ENCODE results near the gene ATP6V0B.

Gene ATP6V0B

DNA sequence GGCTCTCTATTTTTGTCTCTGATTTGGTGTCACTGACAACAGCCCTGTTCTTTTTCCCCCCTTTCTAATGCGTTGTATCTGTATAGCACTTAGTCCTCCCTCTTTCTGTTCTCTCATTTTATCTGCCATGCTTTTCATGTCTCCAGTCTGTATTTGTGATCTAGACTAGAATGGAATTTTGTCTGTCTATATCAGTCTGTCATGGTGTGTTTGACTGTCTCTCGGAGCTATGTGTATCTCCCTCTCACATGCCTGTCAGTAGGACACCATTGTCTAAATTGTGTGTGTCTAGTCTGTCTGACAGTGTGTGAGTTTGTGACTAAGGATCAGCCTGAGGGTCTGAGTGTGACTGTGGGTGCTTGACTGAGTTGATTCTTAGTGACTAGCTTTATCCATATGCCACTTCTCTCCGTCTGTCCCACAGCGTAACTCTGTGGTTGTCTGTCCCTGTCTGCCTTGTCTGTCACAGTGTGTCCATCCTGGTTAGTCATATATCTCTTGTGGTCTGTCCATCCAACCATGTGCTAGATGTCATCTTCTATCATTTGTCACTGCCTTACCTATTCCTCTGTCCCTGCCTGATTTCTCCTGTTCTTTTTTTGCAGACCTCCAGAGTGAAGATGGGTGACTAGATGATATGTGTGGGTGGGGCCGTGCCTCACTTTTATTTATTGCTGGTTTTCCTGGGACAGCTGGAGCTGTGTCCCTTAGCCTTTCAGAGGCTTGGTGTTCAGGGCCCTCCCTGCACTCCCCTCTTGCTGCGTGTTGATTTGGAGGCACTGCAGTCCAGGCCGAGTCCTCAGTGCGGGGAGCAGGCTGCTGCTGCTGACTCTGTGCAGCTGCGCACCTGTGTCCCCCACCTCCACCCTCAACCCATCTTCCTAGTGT lies 2.9 kb downstream of the ATP6V0B start:
- Mint-ChIP-seq H3K27me3 (no peaks in the 10 kb centered on the region), H3K36me3 (ENCODE audit: insufficient read depth) (peaks cover 14% of the 10 kb centered on the region), H3K4me3 (peak overlapping the region; percentile 89), H3K4me1 (peaks cover 38% of the 10 kb centered on the region), H3K27ac (ENCODE audit: low read depth) (no peak overlapping the region), H3K9me3 (no peaks in the 10 kb centered on the region)
- ATAC-seq (replicated peaks; ENCODE audit: extremely low read depth, poor library complexity, severe bottlenecking) (no peak), DNase-seq (ENCODE audit: low spot score in 2 of 2) (no peak)

DNA sequence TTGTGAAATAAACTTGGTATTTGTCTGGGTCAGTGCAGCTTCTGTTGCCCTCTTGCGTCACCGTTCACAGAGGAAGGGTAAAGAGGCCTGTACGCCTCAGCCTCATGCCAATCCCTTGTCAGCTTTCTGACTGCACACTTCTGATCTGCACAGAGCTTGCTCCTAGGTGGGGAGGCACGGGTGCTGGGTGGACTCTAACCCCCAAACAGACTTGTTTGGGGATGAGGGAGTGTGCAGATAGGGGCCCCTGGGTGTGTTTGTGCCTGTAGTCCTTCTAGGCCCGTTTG lies 3.4 kb downstream of the ATP6V0B start:
- DNase-seq (ENCODE audit: low spot score in 2 of 2) (no peak), ATAC-seq (replicated peaks; ENCODE audit: extremely low read depth, poor library complexity, severe bottlenecking) (no peak)
- Mint-ChIP-seq H3K4me3 (peak overlapping the region; percentile 89), H3K9me3 (no peaks in the 10 kb centered on the region), H3K36me3 (ENCODE audit: insufficient read depth) (peaks cover 12% of the 10 kb centered on the region), H3K27ac (ENCODE audit: low read depth) (no peak overlapping the region), H3K4me1 (peaks cover 38% of the 10 kb centered on the region), H3K27me3 (no peaks in the 10 kb centered on the region)

DNA sequence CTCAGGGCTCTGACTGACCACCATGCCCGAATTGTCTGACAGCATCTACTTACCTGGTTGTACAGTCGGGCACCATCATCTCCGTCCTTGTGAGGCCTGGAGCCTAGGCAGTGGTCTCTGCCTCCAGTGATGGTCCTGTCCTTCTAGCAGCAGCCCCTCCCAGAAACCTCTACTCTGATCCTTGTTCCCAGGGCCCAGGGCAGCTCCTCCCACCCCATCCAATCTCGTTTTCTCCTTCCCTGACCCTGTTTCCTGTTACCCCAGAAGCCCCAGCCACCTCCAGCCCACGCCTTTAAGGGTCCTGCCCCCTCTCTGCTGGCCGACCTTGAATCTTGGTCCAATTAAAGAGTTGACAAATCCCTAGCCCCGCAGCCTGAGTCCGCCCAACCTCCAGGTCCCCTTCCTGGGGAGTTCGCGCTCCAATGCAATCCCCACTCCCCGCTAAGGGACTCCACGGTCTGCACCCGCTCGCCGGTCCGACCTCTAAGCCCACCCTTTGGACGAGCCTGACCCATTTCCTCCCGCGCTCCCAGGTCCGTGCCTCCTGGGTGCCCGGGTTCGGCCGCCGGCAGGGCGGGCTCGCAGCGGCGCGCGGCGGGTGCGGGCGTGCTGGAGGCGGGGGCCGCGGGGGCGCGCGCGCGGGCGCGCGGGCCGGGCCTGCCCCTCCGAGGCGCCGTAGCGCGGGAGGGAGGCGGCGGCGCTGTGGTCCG lies 3.9 kb downstream of the ATP6V0B start, which contains the start of gene B4GALT2:
TSS of gene B4GALT2 (plus strand) at position 660 of the 710 bp plus-strand sequence. CDS start 1,951 bp downstream, outside the sequence.
- no peak for DNase-seq (ENCODE audit: low spot score in 2 of 2)
- Mint-ChIP-seq H3K36me3 (ENCODE audit: insufficient read depth) (peaks cover 10% of the 10 kb centered on the region), H3K4me3 (peak within 1 kb of the TSS; percentile 89), H3K27me3 (no peaks in the 10 kb centered on the region), H3K27ac (ENCODE audit: low read depth) (peak within 1 kb of the TSS; percentile 12), H3K9me3 (no peaks in the 10 kb centered on the region), H3K4me1 (peaks cover 34% of the 10 kb centered on the region)
- no peak for ATAC-seq (replicated peaks; ENCODE audit: extremely low read depth, poor library complexity, severe bottlenecking)

DNA sequence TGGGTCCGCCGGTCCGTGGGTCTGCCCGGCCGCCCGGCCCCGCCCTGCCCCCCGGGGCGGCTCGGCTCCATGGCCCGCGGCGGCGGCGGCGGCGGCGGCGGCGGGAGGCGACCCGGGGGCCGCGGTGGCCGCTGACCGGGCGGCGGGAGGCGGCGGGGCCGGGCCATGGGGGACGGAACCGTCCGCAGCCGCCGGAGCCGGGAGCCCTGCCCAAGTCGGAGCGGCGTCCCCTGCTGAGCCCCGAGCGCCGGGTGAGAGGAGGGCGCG lies 4.4 kb downstream of the ATP6V0B start:
- Mint-ChIP-seq H3K27ac (ENCODE audit: low read depth) (no peak overlapping the region), H3K27me3 (no peaks in the 10 kb centered on the region), H3K4me1 (peaks cover 29% of the 10 kb centered on the region), H3K9me3 (no peaks in the 10 kb centered on the region), H3K4me3 (peak overlapping the region; percentile 81), H3K36me3 (ENCODE audit: insufficient read depth) (peaks cover 10% of the 10 kb centered on the region)
- ATAC-seq (replicated peaks; ENCODE audit: extremely low read depth, poor library complexity, severe bottlenecking) (no peak), DNase-seq (ENCODE audit: low spot score in 2 of 2) (no peak)

DNA sequence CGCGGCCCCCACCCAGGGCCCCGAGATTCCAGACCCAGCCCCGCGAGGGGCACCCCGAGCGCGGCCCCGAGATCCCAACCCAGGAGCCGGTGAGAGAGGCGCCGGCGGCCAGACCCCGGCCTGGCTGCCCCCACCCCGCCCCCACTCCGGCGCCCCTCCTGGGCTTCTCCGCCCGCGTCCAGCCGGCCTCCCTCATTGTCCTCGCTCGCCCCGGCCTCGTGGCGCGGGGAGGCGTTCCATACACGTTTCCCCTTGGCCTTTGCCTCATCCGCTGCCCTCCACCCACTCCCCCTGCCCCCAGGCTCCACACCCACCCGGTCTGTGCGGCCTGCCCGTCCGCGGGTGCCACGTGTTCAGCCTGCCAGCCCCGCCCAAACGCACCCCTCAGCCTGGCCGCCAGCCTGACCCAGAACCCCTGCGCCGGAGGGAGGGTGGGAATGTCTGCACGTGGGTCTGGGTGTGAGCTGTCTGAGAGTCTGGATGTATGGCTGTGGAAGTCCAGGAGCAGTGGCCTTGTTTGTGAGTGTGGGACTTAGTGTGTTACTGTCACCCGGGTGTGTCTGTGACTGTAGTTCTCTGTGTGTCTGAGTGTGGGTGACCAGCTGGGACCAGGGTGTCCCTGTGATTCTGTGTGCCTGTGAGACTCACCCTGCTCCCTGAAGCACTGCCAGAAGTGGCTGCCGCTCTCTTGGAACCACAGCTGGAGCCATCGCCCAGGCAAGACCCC lies 4.9 kb downstream of the ATP6V0B start:
- peaks cover 8% of the 10 kb centered on the region for H3K36me3 Mint-ChIP-seq (ENCODE audit: insufficient read depth)
- no peak for ATAC-seq (replicated peaks; ENCODE audit: extremely low read depth, poor library complexity, severe bottlenecking)
- DNase-seq (ENCODE audit: low spot score in 2 of 2): no peak
- H3K9me3 Mint-ChIP-seq: no peaks in the 10 kb centered on the region
- H3K27me3 Mint-ChIP-seq: no peaks in the 10 kb centered on the region
- H3K4me1 Mint-ChIP-seq: peaks cover 27% of the 10 kb centered on the region
- H3K4me3 Mint-ChIP-seq: peak overlapping the region; percentile 81
- H3K27ac Mint-ChIP-seq (ENCODE audit: low read depth): peak overlapping the region; percentile 12

DNA sequence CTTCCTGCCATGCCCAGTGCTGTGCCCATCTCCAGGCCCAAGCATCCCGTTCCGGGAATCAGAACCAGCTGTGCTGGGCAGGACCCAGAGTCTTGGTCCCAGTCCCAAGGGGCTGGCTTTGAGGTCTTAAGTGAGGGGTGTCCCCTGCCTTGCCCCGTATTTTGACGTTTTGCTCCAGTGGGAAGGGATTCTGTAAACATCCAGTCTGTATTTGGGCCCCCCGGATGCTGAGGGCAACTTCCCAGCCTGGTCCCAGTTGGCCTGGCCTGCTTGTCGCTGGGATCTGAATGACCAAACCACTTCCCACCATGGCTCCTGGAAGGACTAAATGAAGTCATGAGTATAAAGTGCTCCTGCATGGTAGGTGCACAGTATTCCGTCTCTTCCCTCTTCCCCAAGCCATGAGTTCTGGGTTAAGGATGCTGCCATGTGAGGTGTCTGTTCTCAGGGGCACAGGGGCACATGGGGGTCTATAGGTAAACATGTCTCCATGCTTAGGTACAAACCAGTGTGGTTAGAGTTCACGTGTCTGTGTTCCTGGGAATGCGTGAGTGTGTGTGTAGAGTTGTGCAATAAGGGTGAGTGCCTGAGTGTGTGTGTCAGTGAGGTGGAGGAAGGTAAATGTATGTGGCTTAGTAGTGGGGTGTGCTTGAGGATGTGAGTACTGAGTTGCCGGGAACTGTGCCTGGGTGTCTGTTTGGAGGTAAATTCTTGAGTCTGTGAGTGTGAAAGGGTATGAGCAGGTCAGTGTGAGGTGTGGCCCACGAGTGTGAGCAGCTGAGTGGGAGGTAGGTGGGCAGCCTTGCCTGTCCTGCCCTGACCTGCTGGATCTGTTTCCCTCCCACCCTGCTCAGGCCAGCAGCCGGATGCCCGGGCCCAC lies 5.7 kb downstream of the ATP6V0B start:
- Mint-ChIP-seq H3K27ac (ENCODE audit: low read depth) (peak overlapping the region; percentile 12), H3K4me3 (peak overlapping the region; percentile 81), H3K4me1 (peaks cover 27% of the 10 kb centered on the region), H3K9me3 (no peaks in the 10 kb centered on the region), H3K36me3 (ENCODE audit: insufficient read depth) (peaks cover 8% of the 10 kb centered on the region), H3K27me3 (no peaks in the 10 kb centered on the region)
- no peak for DNase-seq (ENCODE audit: low spot score in 2 of 2)
- no peak for ATAC-seq (replicated peaks; ENCODE audit: extremely low read depth, poor library complexity, severe bottlenecking)

DNA sequence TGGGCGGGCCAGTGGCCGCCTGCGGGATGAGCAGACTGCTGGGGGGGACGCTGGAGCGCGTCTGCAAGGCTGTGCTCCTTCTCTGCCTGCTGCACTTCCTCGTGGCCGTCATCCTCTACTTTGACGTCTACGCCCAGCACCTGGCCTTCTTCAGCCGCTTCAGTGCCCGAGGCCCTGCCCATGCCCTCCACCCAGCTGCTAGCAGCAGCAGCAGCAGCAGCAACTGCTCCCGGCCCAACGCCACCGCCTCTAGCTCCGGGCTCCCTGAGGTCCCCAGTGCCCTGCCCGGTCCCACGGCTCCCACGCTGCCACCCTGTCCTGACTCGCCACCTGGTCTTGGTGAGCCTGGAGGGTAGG lies 6.4 kb downstream of the ATP6V0B start:
- Mint-ChIP-seq H3K4me3 (no peak overlapping the region), H3K4me1 (peaks cover 27% of the 10 kb centered on the region), H3K9me3 (no peaks in the 10 kb centered on the region), H3K27me3 (no peaks in the 10 kb centered on the region), H3K27ac (ENCODE audit: low read depth) (no peak overlapping the region), H3K36me3 (ENCODE audit: insufficient read depth) (peaks cover 8% of the 10 kb centered on the region)
- no peak for DNase-seq (ENCODE audit: low spot score in 2 of 2)
- no peak for ATAC-seq (replicated peaks; ENCODE audit: extremely low read depth, poor library complexity, severe bottlenecking)

DNA sequence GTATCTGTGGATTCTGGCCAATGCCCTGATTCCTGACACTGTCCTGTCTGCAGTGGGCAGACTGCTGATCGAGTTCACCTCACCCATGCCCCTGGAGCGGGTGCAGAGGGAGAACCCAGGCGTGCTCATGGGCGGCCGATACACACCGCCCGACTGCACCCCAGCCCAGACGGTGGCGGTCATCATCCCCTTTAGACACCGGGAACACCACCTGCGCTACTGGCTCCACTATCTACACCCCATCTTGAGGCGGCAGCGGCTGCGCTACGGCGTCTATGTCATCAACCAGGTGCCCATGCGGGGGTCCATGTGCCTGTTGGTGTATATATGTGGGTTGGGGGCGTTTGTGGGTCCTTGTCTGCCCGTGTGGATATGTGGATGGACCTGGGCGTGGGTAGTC lies 6.9 kb downstream of the ATP6V0B start:
- no peaks in the 10 kb centered on the region for H3K27me3 Mint-ChIP-seq
- peaks cover 22% of the 10 kb centered on the region for H3K4me1 Mint-ChIP-seq

DNA sequence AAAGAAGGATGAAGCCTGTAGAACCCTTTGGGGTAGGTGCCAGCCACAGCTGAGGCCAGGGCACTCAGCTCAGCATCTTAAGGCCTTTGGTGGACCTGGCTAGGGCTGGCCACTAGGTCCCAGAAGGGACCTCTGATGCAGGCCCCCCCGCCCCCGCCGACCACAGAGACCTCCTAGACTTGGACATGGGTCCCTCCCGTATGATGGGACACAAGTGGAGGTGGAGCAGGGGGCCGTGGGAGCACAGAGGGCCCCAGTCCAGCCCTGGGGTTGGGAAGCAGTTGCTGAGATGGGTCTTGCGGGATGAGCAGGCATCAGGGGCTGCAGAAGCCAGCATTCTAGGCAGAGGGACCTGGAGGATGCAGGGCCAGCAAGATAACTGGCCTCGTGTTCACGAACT lies 7.5 kb downstream of the ATP6V0B start:
- ATAC-seq (replicated peaks; ENCODE audit: extremely low read depth, poor library complexity, severe bottlenecking) (no peak), DNase-seq (ENCODE audit: low spot score in 2 of 2) (no peak)
- Mint-ChIP-seq H3K9me3 (no peaks in the 10 kb centered on the region), H3K27ac (ENCODE audit: low read depth) (no peak overlapping the region), H3K4me1 (peaks cover 16% of the 10 kb centered on the region), H3K4me3 (no peak overlapping the region), H3K36me3 (ENCODE audit: insufficient read depth) (peaks cover 4% of the 10 kb centered on the region), H3K27me3 (no peaks in the 10 kb centered on the region)

More for the DNA sequence above, 6.9 kb downstream of the ATP6V0B start:
- ATAC-seq (replicated peaks; ENCODE audit: extremely low read depth, poor library complexity, severe bottlenecking): no peak
- Mint-ChIP-seq H3K36me3 (ENCODE audit: insufficient read depth) (peaks cover 8% of the 10 kb centered on the region), H3K9me3 (no peaks in the 10 kb centered on the region), H3K27ac (ENCODE audit: low read depth) (no peak overlapping the region), H3K4me3 (no peak overlapping the region)
- DNase-seq (ENCODE audit: low spot score in 2 of 2): no peak

DNA sequence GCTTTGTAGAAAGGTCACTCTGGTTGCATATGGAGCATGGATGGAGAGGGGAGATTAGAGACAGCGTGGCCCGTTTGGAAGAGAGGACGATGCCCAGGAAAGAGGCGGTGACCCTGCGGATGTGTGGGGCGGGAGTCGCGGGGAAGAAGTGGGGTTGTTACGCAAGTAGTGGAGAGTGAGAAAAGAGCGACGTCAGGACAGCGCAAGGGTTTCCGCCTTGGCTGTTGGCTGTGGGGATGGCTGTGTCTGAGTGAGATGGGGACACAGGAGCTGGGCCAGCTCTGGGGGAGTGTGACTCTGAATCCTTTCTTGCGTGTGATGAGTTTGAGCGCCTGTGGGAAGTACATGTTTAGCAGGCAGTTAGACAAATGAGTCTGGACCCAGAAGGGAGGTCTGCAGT lies 8.0 kb downstream of the ATP6V0B start:
- DNase-seq (ENCODE audit: low spot score in 2 of 2) (no peak), ATAC-seq (replicated peaks; ENCODE audit: extremely low read depth, poor library complexity, severe bottlenecking) (no peak)
- Mint-ChIP-seq H3K4me1 (peaks cover 10% of the 10 kb centered on the region), H3K27me3 (no peaks in the 10 kb centered on the region), H3K4me3 (no peak overlapping the region), H3K36me3 (ENCODE audit: insufficient read depth) (peaks cover 3% of the 10 kb centered on the region), H3K9me3 (no peaks in the 10 kb centered on the region), H3K27ac (ENCODE audit: low read depth) (no peak overlapping the region)

DNA sequence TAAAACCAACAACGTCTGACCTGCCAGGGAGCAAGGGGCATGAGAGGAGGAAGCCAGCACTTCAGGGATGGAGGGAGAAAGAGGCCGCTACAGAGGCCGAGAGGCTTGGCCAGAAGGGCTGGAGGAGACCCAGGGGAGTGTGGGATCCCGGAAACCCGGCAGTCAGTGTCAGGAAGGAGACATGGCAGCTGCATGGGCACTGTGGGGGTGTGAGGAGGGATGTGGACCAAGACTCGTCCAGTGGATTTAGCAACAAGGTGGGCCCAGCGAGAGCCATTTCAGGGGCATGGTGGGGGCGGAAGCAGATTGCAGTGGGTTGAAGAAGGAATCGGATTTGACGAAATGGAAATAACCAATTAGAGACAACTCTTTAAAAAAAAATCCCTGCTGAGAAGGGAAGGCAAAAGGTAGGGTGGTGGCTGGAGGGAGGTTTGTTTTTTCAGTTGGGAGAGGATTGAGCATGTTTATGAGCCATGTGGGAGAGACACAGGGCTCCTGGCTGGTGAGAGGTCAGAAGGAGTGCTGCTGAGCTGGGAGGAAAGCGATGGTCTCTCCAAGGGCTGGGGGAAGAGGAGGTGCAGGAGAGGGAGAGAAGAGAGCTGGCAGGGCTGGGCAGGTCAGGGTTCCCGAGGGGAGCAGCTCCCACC lies 8.6 kb downstream of the ATP6V0B start:
- H3K4me3 Mint-ChIP-seq: no peak overlapping the region
- no peak for ATAC-seq (replicated peaks; ENCODE audit: extremely low read depth, poor library complexity, severe bottlenecking)
- no peaks in the 10 kb centered on the region for H3K9me3 Mint-ChIP-seq
- H3K4me1 Mint-ChIP-seq: peaks cover 7% of the 10 kb centered on the region
- H3K27me3 Mint-ChIP-seq: no peaks in the 10 kb centered on the region
- H3K27ac Mint-ChIP-seq (ENCODE audit: low read depth): no peak overlapping the region
- DNase-seq (ENCODE audit: low spot score in 2 of 2): no peak
- peaks cover under 1% of the 10 kb centered on the region for H3K36me3 Mint-ChIP-seq (ENCODE audit: insufficient read depth)

DNA sequence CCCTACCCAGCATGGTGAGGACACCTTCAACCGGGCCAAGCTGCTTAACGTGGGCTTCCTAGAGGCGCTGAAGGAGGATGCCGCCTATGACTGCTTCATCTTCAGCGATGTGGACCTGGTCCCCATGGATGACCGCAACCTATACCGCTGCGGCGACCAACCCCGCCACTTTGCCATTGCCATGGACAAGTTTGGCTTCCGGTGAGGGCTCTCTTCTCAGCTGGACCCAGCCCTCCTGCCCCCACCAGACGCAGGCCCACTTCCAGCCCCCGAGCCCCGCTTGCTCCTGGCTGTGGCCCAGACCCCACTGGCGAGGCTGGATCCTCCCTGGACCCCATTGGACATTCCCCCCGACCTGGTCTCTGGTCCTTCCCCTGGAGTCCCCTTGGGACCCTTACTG lies 10.1 kb downstream of the ATP6V0B start:
- Mint-ChIP-seq H3K9me3 (no peaks in the 10 kb centered on the region), H3K4me1 (peaks cover 7% of the 10 kb centered on the region), H3K4me3 (no peak overlapping the region), H3K27me3 (no peaks in the 10 kb centered on the region), H3K36me3 (ENCODE audit: insufficient read depth) (no peaks in the 10 kb centered on the region), H3K27ac (ENCODE audit: low read depth) (no peak overlapping the region)
- DNase-seq (ENCODE audit: low spot score in 2 of 2) (no peak), ATAC-seq (replicated peaks; ENCODE audit: extremely low read depth, poor library complexity, severe bottlenecking) (no peak)
